ENCODE data around the gene PCDHA7.
A peak's percentile ranks its signal among the peaks of the same experiment; 100 is the strongest.
"Not testable (repeated sequence)": the region's sequence is repeated elsewhere in the genome, so short reads cannot be mapped to it uniquely, and the experiment has no call there.

PCDHA7 gene

DNA sequence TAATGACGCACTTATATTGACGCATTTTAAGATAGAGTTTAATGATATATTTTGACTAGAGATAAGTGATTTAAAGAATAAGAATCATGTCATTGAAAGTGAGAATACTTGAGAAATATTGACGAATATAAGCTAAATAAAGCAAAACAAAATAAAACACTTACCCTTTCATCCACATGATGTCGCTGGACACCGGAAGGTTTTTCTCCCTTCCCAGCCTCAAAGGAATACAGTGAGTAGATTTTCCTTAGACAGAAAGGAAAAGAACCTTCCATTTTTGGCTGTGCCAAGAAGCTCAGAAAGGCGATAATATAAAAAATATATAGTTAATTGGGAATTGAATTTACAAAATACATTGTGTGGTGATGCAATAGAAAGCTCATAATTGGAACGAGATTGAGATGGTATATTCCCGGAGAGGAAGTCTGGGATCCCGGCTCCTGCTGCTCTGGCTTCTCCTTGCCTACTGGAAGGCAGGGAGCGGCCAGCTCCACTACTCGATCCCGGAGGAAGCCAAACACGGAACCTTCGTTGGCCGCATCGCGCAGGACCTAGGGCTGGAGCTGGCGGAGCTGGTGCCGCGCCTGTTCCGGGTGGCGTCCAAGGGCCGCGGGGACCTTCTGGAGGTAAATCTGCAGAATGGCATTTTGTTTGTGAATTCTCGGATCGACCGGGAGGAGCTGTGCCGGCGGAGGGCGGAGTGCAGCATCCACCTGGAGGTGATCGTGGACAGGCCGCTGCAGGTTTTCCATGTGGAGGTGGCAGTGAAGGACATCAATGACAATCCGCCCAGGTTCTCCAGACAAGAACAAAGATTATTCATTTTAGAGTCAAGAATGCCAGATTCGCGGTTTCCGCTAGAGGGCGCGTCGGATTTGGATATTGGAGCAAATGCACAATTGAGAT is 12.4 kb upstream of the PCDHA7 start, which contains the start of gene PCDHA5:
Gene PCDHA5 (plus strand): TSS at position 239 of the 906 bp plus-strand sequence.
- H3K27ac ChIP-seq: no peak within 1 kb of the TSS
- TF ChIP-seq, protein P1, sequence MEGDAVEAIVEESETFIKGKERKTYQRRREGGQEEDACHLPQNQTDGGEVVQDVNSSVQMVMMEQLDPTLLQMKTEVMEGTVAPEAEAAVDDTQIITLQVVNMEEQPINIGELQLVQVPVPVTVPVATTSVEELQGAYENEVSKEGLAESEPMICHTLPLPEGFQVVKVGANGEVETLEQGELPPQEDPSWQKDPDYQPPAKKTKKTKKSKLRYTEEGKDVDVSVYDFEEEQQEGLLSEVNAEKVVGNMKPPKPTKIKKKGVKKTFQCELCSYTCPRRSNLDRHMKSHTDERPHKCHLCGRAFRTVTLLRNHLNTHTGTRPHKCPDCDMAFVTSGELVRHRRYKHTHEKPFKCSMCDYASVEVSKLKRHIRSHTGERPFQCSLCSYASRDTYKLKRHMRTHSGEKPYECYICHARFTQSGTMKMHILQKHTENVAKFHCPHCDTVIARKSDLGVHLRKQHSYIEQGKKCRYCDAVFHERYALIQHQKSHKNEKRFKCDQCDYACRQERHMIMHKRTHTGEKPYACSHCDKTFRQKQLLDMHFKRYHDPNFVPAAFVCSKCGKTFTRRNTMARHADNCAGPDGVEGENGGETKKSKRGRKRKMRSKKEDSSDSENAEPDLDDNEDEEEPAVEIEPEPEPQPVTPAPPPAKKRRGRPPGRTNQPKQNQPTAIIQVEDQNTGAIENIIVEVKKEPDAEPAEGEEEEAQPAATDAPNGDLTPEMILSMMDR (conservative IDR thresholded peaks at IDR 0.05): peak; percentile 72

- H3K27ac ChIP-seq: no peak overlapping the region
- TF ChIP-seq, protein P1 (conservative IDR thresholded peaks at IDR 0.05): peak; percentile 24; the same call in 1 of the 2 replicates
Measured at GRCh38 chr5:140822281-140822629, 11.8 kb upstream of the PCDHA7 start.

GRCh38 chr5:140822969-140823368 is 11.1 kb upstream of the PCDHA7 start:
- not testable (repeated sequence) for H3K27ac ChIP-seq

DNA sequence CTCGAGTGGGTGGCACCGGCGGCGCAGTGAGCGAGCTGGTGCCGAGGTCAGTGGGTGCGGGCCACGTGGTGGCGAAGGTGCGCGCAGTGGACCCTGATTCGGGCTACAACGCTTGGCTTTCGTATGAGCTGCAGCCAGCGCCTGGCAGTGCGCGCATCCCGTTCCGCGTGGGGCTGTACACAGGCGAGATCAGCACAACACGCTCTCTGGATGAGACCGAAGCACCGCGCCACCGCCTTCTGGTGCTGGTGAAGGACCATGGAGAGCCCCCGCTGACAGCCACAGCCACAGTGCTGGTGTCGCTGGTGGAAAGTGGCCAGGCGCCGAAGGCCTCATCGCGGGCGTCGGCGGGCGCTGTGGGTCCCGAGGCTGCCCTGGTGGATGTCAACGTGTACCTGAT is 10.6 kb upstream of the PCDHA7 start:
- H3K27ac ChIP-seq: no peak overlapping the region
- TF ChIP-seq, protein P1 (conservative IDR thresholded peaks at IDR 0.05): no peak

GRCh38 chr5:140827704-140828361 is 6.2 kb upstream of the PCDHA7 start, which contains the start of gene PCDHA6:
PCDHA6 (plus strand) TSS chr5:140827960; CDS start chr5:140828092, 132 bp downstream.
- H3K27ac ChIP-seq: no peak within 1 kb of the TSS
- TF ChIP-seq, protein P1 (conservative IDR thresholded peaks at IDR 0.05): peak; percentile 17; the same call in 1 of the 2 replicates

DNA sequence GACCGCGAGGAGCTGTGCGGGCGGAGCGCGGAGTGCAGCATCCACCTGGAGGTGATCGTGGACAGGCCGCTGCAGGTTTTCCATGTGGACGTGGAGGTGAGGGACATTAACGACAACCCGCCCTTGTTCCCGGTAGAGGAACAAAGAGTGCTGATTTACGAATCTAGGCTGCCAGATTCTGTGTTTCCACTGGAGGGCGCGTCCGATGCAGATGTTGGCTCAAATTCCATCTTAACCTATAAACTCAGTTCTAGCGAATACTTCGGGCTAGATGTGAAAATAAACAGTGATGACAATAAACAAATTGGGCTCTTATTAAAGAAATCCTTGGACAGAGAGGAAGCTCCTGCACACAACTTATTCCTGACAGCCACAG is 5.7 kb upstream of the PCDHA7 start:
- no peak overlapping the region for H3K27ac ChIP-seq
- TF ChIP-seq, protein P1 (conservative IDR thresholded peaks at IDR 0.05): no peak

- not testable (repeated sequence) for H3K27ac ChIP-seq
Measured at GRCh38 chr5:140829511-140830501, 4.3 kb upstream of the PCDHA7 start.

- H3K27ac ChIP-seq: not testable (repeated sequence)
Measured at GRCh38 chr5:140834439-140835008, 455 bp downstream of the PCDHA7 start.

Data from VCaP (cell line).